ENCODE data around the gene ZNRF3.

Gene ZNRF3

DNA sequence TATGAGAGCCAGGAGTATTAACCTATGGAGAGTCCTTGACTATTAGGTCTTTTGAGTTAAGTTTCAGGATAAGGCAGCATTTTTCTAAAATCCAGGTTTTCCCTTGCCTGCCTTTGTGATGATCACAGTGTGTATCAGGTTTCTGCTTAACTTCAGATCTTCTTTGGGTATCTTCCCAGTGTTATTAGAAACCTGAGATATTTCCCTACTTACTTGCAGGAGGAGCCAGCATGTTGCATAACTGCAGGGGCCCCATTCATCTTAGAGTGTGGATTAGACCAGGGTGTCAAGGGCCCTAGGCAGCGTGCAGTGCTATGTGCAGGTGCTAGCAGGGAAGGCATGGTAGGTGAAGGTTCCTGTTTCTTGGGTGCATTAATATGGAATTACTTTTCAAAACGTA lies 69.5 kb downstream of the ZNRF3 start:
- H3K4me1 ChIP-seq (ENCODE audit: control insufficient read depth in 1 of 2, insufficient read depth in 2 of 2, low read length in 2 of 2) = peaks cover 12 to 17% of the 10 kb centered on the region in 2 experiments
- no peak overlapping the region for H2BK5ac ChIP-seq (ENCODE audit: low read depth, low read length, poor library complexity)
- no peak overlapping the region for H4K8ac ChIP-seq (ENCODE audit: low read depth, low read length)
- H3K4me2 ChIP-seq (ENCODE audit: low read length) = no peak overlapping the region
- no peak overlapping the region for H3K18ac ChIP-seq (ENCODE audit: low read length)
- no peak overlapping the region for H3K23ac ChIP-seq (ENCODE audit: low read length)
- no CpG with 5 or more reads among the region's 2 CpGs for WGBS (ENCODE audit: extremely low coverage, insufficient coverage, insufficient read length)
- no peak overlapping the region for H3K4me3 ChIP-seq (ENCODE audit: low read depth, low read length)
- H2BK120ac ChIP-seq (ENCODE audit: insufficient read depth, low read length, poor library complexity) = no peak overlapping the region
- H3K79me2 ChIP-seq (ENCODE audit: control insufficient read depth, insufficient read depth, low read length, poor library complexity) = peaks cover 5% of the 10 kb centered on the region
- H2AFZ ChIP-seq (ENCODE audit: insufficient read depth, low read length, poor library complexity) = no peak overlapping the region
- no peak overlapping the region for H2AK5ac ChIP-seq (ENCODE audit: low read length)
- peak; percentile 82 to 87 for DNase-seq
- no peak overlapping the region for H3K4ac ChIP-seq (ENCODE audit: low read depth, low read length)
- no peak overlapping the region for H3K9ac ChIP-seq (ENCODE audit: low read length)
- no peak overlapping the region for H3K14ac ChIP-seq (ENCODE audit: low read length)
- H4K12ac ChIP-seq (ENCODE audit: low read depth, low read length) = no peak overlapping the region
- peaks cover 0 to 2% of the 10 kb centered on the region in 2 experiments for H3K36me3 ChIP-seq (ENCODE audit: control insufficient read depth in 1 of 2, insufficient read depth in 2 of 2, low read length in 2 of 2)
- H3K9me3 ChIP-seq (ENCODE audit: insufficient read depth, low read depth, low read length) = no peaks in the 10 kb centered on the region
- no peak overlapping the region for H4K91ac ChIP-seq (ENCODE audit: low read depth, low read length)
- H2BK12ac ChIP-seq (ENCODE audit: low read length) = no peak overlapping the region
- H3K27me3 ChIP-seq (ENCODE audit: insufficient read depth, low read length) = no peaks in the 10 kb centered on the region
- H3K27ac ChIP-seq (ENCODE audit: low read depth, low read length) = no peak overlapping the region
- peaks cover 4% of the 10 kb centered on the region for H3K79me1 ChIP-seq (ENCODE audit: low read length)

DNA sequence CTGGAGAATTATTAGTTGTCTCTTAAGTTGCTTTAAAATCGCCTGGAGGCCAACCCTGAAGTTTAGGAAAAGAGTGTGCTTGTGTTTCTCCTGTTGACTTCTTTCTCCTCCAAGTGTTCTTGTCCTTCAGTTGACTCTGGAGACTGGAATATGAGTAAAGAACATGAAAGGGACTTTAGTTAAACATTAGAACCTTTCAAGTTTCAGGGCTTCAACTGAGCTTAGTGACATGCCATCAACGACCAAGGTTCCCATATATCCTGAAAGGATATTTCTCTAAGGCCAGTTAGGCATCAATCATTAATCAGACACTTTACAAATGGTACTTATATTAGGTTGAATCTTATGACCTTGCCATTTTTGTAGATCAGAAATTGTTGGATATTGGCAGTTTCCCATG lies 70.0 kb downstream of the ZNRF3 start:
- Histone ChIP-seq H3K79me1 (ENCODE audit: low read length) (peaks cover 4% of the 10 kb centered on the region), H3K27me3 (ENCODE audit: insufficient read depth, low read length) (no peaks in the 10 kb centered on the region), H2AFZ (ENCODE audit: insufficient read depth, low read length, poor library complexity) (no peak overlapping the region), H3K9ac (ENCODE audit: low read length) (no peak overlapping the region), H3K23ac (ENCODE audit: low read length) (no peak overlapping the region), H2BK5ac (ENCODE audit: low read depth, low read length, poor library complexity) (no peak overlapping the region), H3K4me3 (ENCODE audit: low read depth, low read length) (no peak overlapping the region), H3K27ac (ENCODE audit: low read depth, low read length) (no peak overlapping the region), H4K12ac (ENCODE audit: low read depth, low read length) (no peak overlapping the region), H4K8ac (ENCODE audit: low read depth, low read length) (no peak overlapping the region), H3K4me2 (ENCODE audit: low read length) (no peak overlapping the region), H3K14ac (ENCODE audit: low read length) (no peak overlapping the region), H2AK5ac (ENCODE audit: low read length) (no peak overlapping the region), H3K4me1 (ENCODE audit: control insufficient read depth in 1 of 2, insufficient read depth in 2 of 2, low read length in 2 of 2) (peaks cover 12 to 17% of the 10 kb centered on the region in 2 experiments), H3K79me2 (ENCODE audit: control insufficient read depth, insufficient read depth, low read length, poor library complexity) (peaks cover 2% of the 10 kb centered on the region), H3K18ac (ENCODE audit: low read length) (no peak overlapping the region), H3K36me3 (ENCODE audit: control insufficient read depth in 1 of 2, insufficient read depth in 2 of 2, low read length in 2 of 2) (no peaks in the 10 kb centered on the region), H2BK120ac (ENCODE audit: insufficient read depth, low read length, poor library complexity) (no peak overlapping the region), H3K9me3 (ENCODE audit: insufficient read depth, low read depth, low read length) (no peaks in the 10 kb centered on the region), H3K4ac (ENCODE audit: low read depth, low read length) (no peak overlapping the region), H4K91ac (ENCODE audit: low read depth, low read length) (no peak overlapping the region), H2BK12ac (ENCODE audit: low read length) (no peak overlapping the region)
- DNase-seq = no peak
- WGBS (ENCODE audit: extremely low coverage, insufficient coverage, insufficient read length) = no CpG with 5 or more reads among the region's 2 CpGs

DNA sequence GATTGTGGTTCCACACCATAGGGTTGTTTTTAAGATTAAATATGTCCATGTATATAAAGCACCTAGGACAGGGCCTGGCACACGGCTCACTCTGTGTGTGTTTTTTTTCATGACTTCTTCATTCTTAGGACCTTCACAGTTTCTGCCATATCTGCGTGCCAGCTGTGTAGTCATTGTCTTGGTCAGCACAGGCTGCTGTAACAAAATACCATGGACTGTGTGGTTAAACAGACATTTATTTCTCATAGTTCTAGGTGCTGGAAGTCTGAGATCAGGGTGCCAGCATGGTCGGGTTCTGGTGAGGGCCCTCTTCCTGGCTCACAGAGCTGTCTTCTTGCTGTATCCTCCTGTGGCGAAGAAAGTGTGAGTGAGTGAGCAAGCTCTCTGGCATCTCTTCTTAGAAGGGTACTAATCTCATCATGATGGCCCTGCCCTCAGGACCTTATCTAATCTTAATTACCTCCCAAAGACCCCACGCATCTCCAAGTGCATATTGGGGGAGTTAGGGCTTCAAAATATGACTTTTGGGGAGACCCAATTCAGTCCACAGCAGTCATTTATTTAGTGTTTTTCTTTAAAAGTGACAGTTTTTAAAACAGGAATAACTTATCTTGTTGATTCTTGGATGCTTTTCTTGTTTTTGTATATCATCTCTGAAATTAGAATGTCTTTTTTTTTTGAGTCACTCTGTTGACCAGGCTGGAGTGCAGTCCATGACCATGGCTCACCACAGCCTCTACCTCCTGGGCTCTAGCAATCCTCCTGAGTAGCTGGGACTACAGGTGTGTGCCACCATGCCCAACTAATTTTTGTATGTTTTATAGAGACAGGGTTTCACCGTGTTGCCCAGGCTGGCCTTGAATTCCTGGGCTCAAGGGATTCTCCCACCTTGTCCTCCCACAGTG lies 70.9 kb downstream of the ZNRF3 start:
- no peak overlapping the region for H2AK5ac ChIP-seq (ENCODE audit: low read length)
- H2BK120ac ChIP-seq (ENCODE audit: insufficient read depth, low read length, poor library complexity) = no peak overlapping the region
- H3K4me3 ChIP-seq (ENCODE audit: low read depth, low read length) = no peak overlapping the region
- H3K4me2 ChIP-seq (ENCODE audit: low read length) = no peak overlapping the region
- no CpG with 5 or more reads among the region's 6 CpGs for WGBS (ENCODE audit: extremely low coverage, insufficient coverage, insufficient read length)
- no peak overlapping the region for H4K12ac ChIP-seq (ENCODE audit: low read depth, low read length)
- H3K14ac ChIP-seq (ENCODE audit: low read length) = no peak overlapping the region
- no peak overlapping the region for H3K27ac ChIP-seq (ENCODE audit: low read depth, low read length)
- no peak overlapping the region for H2BK5ac ChIP-seq (ENCODE audit: low read depth, low read length, poor library complexity)
- peak overlapping the region; percentile 43 for H3K4ac ChIP-seq (ENCODE audit: low read depth, low read length)
- H3K79me1 ChIP-seq (ENCODE audit: low read length) = peaks cover 4% of the 10 kb centered on the region
- no peaks in the 10 kb centered on the region for H3K9me3 ChIP-seq (ENCODE audit: insufficient read depth, low read depth, low read length)
- H2AFZ ChIP-seq (ENCODE audit: insufficient read depth, low read length, poor library complexity) = no peak overlapping the region
- no peak overlapping the region for H4K91ac ChIP-seq (ENCODE audit: low read depth, low read length)
- peaks cover 12 to 17% of the 10 kb centered on the region in 2 experiments for H3K4me1 ChIP-seq (ENCODE audit: control insufficient read depth in 1 of 2, insufficient read depth in 2 of 2, low read length in 2 of 2)
- H3K36me3 ChIP-seq (ENCODE audit: control insufficient read depth in 1 of 2, insufficient read depth in 2 of 2, low read length in 2 of 2) = peaks cover 0 to 2% of the 10 kb centered on the region in 2 experiments
- peaks cover 2% of the 10 kb centered on the region for H3K79me2 ChIP-seq (ENCODE audit: control insufficient read depth, insufficient read depth, low read length, poor library complexity)
- H4K8ac ChIP-seq (ENCODE audit: low read depth, low read length) = no peak overlapping the region
- H3K18ac ChIP-seq (ENCODE audit: low read length) = no peak overlapping the region
- no peak overlapping the region for H3K23ac ChIP-seq (ENCODE audit: low read length)
- peak; percentile 97 to 98 for DNase-seq
- no peak overlapping the region for H2BK12ac ChIP-seq (ENCODE audit: low read length)
- no peaks in the 10 kb centered on the region for H3K27me3 ChIP-seq (ENCODE audit: insufficient read depth, low read length)
- H3K9ac ChIP-seq (ENCODE audit: low read length) = no peak overlapping the region

DNA sequence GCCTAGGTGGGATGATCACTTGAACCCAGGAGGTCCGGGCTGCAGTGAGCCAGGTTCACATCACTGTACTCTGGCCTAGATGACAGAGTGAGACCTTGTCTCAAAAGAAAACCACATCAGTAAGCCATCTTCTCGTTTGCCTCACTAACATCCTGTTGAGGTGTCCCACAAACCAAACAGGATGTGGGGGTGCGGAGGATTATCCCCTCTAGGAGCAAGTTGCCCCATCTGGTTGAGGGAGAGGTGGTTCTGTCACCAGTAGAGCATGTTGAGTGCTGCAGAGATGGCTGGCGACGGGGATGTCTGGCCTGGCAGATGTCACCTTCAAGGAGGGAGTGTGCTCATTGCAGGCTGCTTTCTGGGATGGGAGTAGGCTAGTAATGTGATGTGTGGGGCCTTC lies 72.4 kb downstream of the ZNRF3 start:
- DNase-seq = no peak
- Histone ChIP-seq H2BK12ac (ENCODE audit: low read length) (no peak overlapping the region), H3K9ac (ENCODE audit: low read length) (no peak overlapping the region), H3K27ac (ENCODE audit: low read depth, low read length) (no peak overlapping the region), H3K79me2 (ENCODE audit: control insufficient read depth, insufficient read depth, low read length, poor library complexity) (no peaks in the 10 kb centered on the region), H3K36me3 (ENCODE audit: control insufficient read depth in 1 of 2, insufficient read depth in 2 of 2, low read length in 2 of 2) (peaks cover 0 to 2% of the 10 kb centered on the region in 2 experiments), H2BK5ac (ENCODE audit: low read depth, low read length, poor library complexity) (no peak overlapping the region), H3K4me3 (ENCODE audit: low read depth, low read length) (no peak overlapping the region), H3K9me3 (ENCODE audit: insufficient read depth, low read depth, low read length) (no peaks in the 10 kb centered on the region), H3K23ac (ENCODE audit: low read length) (no peak overlapping the region), H3K27me3 (ENCODE audit: insufficient read depth, low read length) (no peaks in the 10 kb centered on the region), H3K79me1 (ENCODE audit: low read length) (peaks cover 2% of the 10 kb centered on the region), H4K8ac (ENCODE audit: low read depth, low read length) (no peak overlapping the region), H3K18ac (ENCODE audit: low read length) (peak overlapping the region; percentile 67), H3K14ac (ENCODE audit: low read length) (no peak overlapping the region), H3K4me2 (ENCODE audit: low read length) (no peak overlapping the region), H4K12ac (ENCODE audit: low read depth, low read length) (no peak overlapping the region), H3K4me1 (ENCODE audit: control insufficient read depth in 1 of 2, insufficient read depth in 2 of 2, low read length in 2 of 2) (peaks cover 12 to 14% of the 10 kb centered on the region in 2 experiments), H2AFZ (ENCODE audit: insufficient read depth, low read length, poor library complexity) (no peak overlapping the region), H2BK120ac (ENCODE audit: insufficient read depth, low read length, poor library complexity) (no peak overlapping the region), H2AK5ac (ENCODE audit: low read length) (no peak overlapping the region), H3K4ac (ENCODE audit: low read depth, low read length) (peak overlapping the region; percentile 36), H4K91ac (ENCODE audit: low read depth, low read length) (no peak overlapping the region)
- WGBS (ENCODE audit: extremely low coverage, insufficient coverage, insufficient read length) = no CpG with 5 or more reads among the region's 5 CpGs
